Cerebellar nuclear complex (tissue), 1 donor: ENCODE results near the gene MTREX.

Experiments
- DNase-seq, 2 experiments: peaks; one replicate each; lab custom pipeline; 2025; lab: John Stamatoyannopoulos, UW

Gene MTREX

GRCh38 chr5:55429613-55430253 is 121.9 kb downstream of the MTREX start:
- DNase-seq = no peak

- DNase-seq = no peak
Observed at GRCh38 chr5:55432549-55432948, 124.8 kb downstream of the MTREX start.

- DNase-seq = no peak
Observed at GRCh38 chr5:55437452-55437851, 129.7 kb downstream of the MTREX start.

GRCh38 chr5:55437859-55438206 is 130.0 kb downstream of the MTREX start:
- DNase-seq = no peak

GRCh38 chr5:55438998-55439397 is 131.2 kb downstream of the MTREX start:
- no peak for DNase-seq

- no peak for DNase-seq
Observed at GRCh38 chr5:55440188-55440646, 132.4 kb downstream of the MTREX start.

- DNase-seq = no peak
Observed at GRCh38 chr5:55441107-55441771, 133.4 kb downstream of the MTREX start.

- no peak for DNase-seq
Observed at GRCh38 chr5:55441954-55442353, 134.2 kb downstream of the MTREX start.

- no peak for DNase-seq
Observed at GRCh38 chr5:55445791-55446190, 138.0 kb downstream of the MTREX start.

- no peak for DNase-seq
Observed at GRCh38 chr5:55446640-55447351, 139.0 kb downstream of the MTREX start.

- DNase-seq = no peak
Observed at GRCh38 chr5:55450050-55450765, 142.4 kb downstream of the MTREX start.

- no peak for DNase-seq
Observed at GRCh38 chr5:55451976-55452375, 144.2 kb downstream of the MTREX start.

- DNase-seq = no peak
Observed at GRCh38 chr5:55453211-55453610, 145.4 kb downstream of the MTREX start.

- no peak for DNase-seq
Observed at GRCh38 chr5:55454282-55454681, 146.5 kb downstream of the MTREX start.

GRCh38 chr5:55456216-55456895 is 148.6 kb downstream of the MTREX start:
- no peak for DNase-seq

GRCh38 chr5:55459572-55459971 is 151.8 kb downstream of the MTREX start:
- no peak for DNase-seq

GRCh38 chr5:55463613-55464012 is 155.8 kb downstream of the MTREX start:
- DNase-seq = no peak

- DNase-seq = no peak
Observed at GRCh38 chr5:55467862-55468551, 160.2 kb downstream of the MTREX start.

GRCh38 chr5:55469839-55470238 is 162.1 kb downstream of the MTREX start:
- no peak for DNase-seq

- DNase-seq = no peak
Observed at GRCh38 chr5:55470282-55470681, 162.5 kb downstream of the MTREX start.

GRCh38 chr5:55471468-55471867 is 163.7 kb downstream of the MTREX start:
- DNase-seq = no peak
